ENCODE results near the gene USH2A. TPM values are rescaled to one million over a fixed set of nuclear protein-coding genes. Genes with fewer than 3 reads are reported as not detected.

Gene USH2A
- polyA plus RNA-seq, 2 of the 4 experiments (the other 2 are of a cell fraction) = not detected

DNA sequence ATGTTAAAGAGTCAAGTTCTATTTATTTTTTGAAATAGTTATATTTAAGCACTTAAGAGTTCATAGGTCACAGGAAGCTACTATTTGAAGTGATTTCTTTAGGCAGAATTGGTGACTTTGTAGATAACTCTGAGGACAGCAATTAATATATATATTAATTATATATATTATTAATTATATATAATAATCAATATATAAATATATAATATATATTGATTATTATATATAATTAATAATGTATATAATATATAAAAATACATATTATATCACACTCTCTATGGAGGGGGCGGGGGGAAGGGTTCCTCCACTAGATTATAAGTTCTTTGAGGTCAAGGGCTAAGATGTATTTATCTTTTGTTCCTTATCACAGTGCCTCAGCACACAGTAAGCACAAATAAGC lies 547.5 kb downstream of the USH2A start:
- Histone ChIP-seq H3K4me1 (no peaks in the 10 kb centered on the region), H3K4me3 (no peak overlapping the region), H3K4me2 (no peak overlapping the region), H3K27ac (no peak overlapping the region), H3K9me3 (no peaks in the 10 kb centered on the region)
- ATAC-seq (no peak), DNase-seq (ENCODE audit: low read depth in 1 of 2, low spot score in 1 of 2) (no peak), FAIRE-seq (no peak)
- 0% methylated on average over 1 of the region's 1 CpG for WGBS (ENCODE audit: missing lambda C conversion rate)
- TF ChIP-seq RCOR1 (IDR thresholded peaks at IDR 0.05; ENCODE audit: low read depth, low read length) (no peak), HOXB5 (CRISPR knock-in tag; IDR thresholded peaks at IDR 0.05) (no peak), TFCP2L1 (CRISPR knock-in tag; IDR thresholded peaks at IDR 0.05) (no peak), ZFP36 (IDR thresholded peaks at IDR 0.05; ENCODE audit: borderline replicate concordance, partially characterized antibody) (no peak), RNF2 (IDR thresholded peaks at IDR 0.05; ENCODE audit: borderline replicate concordance, low read depth) (no peak), CBX2 (IDR thresholded peaks at IDR 0.05; ENCODE audit: borderline replicate concordance, low read depth) (no peak), POLR2A (IDR thresholded peaks at IDR 0.05; ENCODE audit: low read length) (no peak), PHF8 (IDR thresholded peaks at IDR 0.05; ENCODE audit: borderline replicate concordance, low read depth) (no peak), HOXB13 (CRISPR knock-in tag; IDR thresholded peaks at IDR 0.05; ENCODE audit: low read depth) (no peak), ZSCAN20 (CRISPR knock-in tag; IDR thresholded peaks at IDR 0.05) (no peak), FOSL2 (IDR thresholded peaks at IDR 0.05) (no peak), FOSL2 (CRISPR knock-in tag; IDR thresholded peaks at IDR 0.05) (no peak), EP300 (IDR thresholded peaks at IDR 0.05) (no peak), ZC3H11A (IDR thresholded peaks at IDR 0.05) (no peak)
- TF ChIP-seq, protein P1, sequence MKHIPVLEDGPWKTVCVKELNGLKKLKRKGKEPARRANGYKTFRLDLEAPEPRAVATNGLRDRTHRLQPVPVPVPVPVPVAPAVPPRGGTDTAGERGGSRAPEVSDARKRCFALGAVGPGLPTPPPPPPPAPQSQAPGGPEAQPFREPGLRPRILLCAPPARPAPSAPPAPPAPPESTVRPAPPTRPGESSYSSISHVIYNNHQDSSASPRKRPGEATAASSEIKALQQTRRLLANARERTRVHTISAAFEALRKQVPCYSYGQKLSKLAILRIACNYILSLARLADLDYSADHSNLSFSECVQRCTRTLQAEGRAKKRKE (CRISPR knock-in tag; IDR thresholded peaks at IDR 0.05; ENCODE audit: low read depth) = no peak
- TF ChIP-seq, protein P2, sequence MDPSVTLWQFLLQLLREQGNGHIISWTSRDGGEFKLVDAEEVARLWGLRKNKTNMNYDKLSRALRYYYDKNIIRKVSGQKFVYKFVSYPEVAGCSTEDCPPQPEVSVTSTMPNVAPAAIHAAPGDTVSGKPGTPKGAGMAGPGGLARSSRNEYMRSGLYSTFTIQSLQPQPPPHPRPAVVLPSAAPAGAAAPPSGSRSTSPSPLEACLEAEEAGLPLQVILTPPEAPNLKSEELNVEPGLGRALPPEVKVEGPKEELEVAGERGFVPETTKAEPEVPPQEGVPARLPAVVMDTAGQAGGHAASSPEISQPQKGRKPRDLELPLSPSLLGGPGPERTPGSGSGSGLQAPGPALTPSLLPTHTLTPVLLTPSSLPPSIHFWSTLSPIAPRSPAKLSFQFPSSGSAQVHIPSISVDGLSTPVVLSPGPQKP (IDR thresholded peaks at IDR 0.05; ENCODE audit: low read depth, low read length) = no peak
- POLR2A ChIA-PET = no interaction called here
- CTCF ChIA-PET = no interaction called here

DNA sequence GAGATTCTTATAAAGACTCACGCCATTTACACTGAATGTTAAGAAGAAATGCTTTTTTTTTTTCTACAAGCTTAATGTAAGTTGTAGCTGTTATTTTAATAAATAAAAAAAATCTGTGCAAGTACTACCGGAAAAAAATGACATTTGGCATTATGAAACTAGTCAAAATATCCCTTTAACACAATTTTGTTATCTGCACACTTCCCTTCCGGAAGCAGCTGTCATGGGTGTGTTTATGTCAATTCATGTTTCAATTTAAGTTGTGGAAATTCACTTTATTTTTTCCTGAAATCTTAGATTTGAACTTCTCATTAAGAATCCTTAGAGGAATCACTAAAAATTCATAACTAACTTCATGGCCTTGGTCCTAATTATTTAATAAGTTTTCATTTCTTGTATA lies 548.0 kb downstream of the USH2A start:
- ChIA-PET POLR2A (no interaction called here), CTCF (no interaction called here)
- no peak for FAIRE-seq
- no peaks in the 10 kb centered on the region for H3K4me1 ChIP-seq
- no peak overlapping the region for H3K4me3 ChIP-seq
- H3K9me3 ChIP-seq = no peaks in the 10 kb centered on the region
- H3K4me2 ChIP-seq = no peak overlapping the region
- TF ChIP-seq BHLHE40 (IDR thresholded peaks at IDR 0.05; ENCODE audit: low read depth, low read length) (no peak), RAD21 (conservative IDR thresholded peaks at IDR 0.05 in 1 of 2, IDR thresholded peaks at IDR 0.05 in 1 of 2) (no peak), HES2 (IDR thresholded peaks at IDR 0.05) (no peak), RNF2 (IDR thresholded peaks at IDR 0.05; ENCODE audit: borderline replicate concordance, low read depth) (no peak), POLR2A (IDR thresholded peaks at IDR 0.05; ENCODE audit: low read length) (no peak), MAZ (IDR thresholded peaks at IDR 0.05; ENCODE audit: borderline replicate concordance, low read depth, low read length) (no peak)
- H3K27ac ChIP-seq = no peak overlapping the region
- WGBS (ENCODE audit: missing lambda C conversion rate) = 20% methylated on average over 3 of the region's 3 CpGs
- DNase-seq (ENCODE audit: low read depth in 1 of 2, low spot score in 1 of 2) = no peak
- no peak for ATAC-seq

GRCh38 chr1:215872658-215873057 lies 550.6 kb downstream of the USH2A start:
- CTCF ChIA-PET = no interaction called here
- no peak for TF ChIP-seq FOXS1 (CRISPR knock-in tag; IDR thresholded peaks at IDR 0.05)
- no peak for TF ChIP-seq EHMT2 (IDR thresholded peaks at IDR 0.05; ENCODE audit: low read depth)
- TF ChIP-seq TP53 (CRISPR knock-in tag; IDR thresholded peaks at IDR 0.05) = no peak
- H3K27ac ChIP-seq = no peak overlapping the region
- no peaks in the 10 kb centered on the region for H3K9me3 ChIP-seq
- ATAC-seq (no peak), FAIRE-seq (no peak), DNase-seq (ENCODE audit: low read depth in 1 of 2, low spot score in 1 of 2) (no peak)
- WGBS (ENCODE audit: missing lambda C conversion rate) = 2% methylated on average over 3 of the region's 3 CpGs
- H3K4me2 ChIP-seq = no peak overlapping the region
- POLR2A ChIA-PET = no interaction called here
- H3K4me1 ChIP-seq = no peaks in the 10 kb centered on the region
- no peak overlapping the region for H3K4me3 ChIP-seq
